Endothelial cell of umbilical vein (primary cell): ENCODE data around the gene HHLA2. TPM values are rescaled to one million over a fixed set of nuclear protein-coding genes. Genes with fewer than 3 reads are reported as not detected.

Source experiments
- BruUV-seq: library from RNA; stranded (reverse); fragments of 400-500 nt; replicated peaks from 2 replicates; lab custom pipeline; 2021; lab: Mats Ljungman, UMichigan
- CTCF ChIA-PET: fragments of 300-600, 350-600 bp; sonication (Branson Sonifier 250); formaldehyde crosslinking; loops from one replicate; lab custom pipeline; 2021; ENCODE audit warnings: antibody characterized with exemption, inconsistent platforms; lab: Charles Lee
- POLR2A ChIA-PET: fragments of 300-600, 350-600 bp; sonication (Branson Sonifier 250); formaldehyde crosslinking; loops from one replicate; lab custom pipeline; 2021; ENCODE audit warnings: antibody characterized with exemption, inconsistent platforms; lab: Charles Lee
- DNase-seq: peaks from one replicate; pipeline ENCODE4 v3.0.0-alpha.2; 2011; ENCODE audit warnings: low read depth, low spot score
- FAIRE-seq: peaks from 2 replicates; lab custom pipeline; 2011; peaks lifted over from hg19 to GRCh38; lab: Jason Lieb, UNC
- H2AFZ ChIP-seq: 2 replicates; pipeline ENCODE4 v1.6.0; 2012; ENCODE audit warnings: low read depth, low read length, control low read depth, inconsistent platforms
- H3K27ac ChIP-seq: 2 replicates; pipeline ENCODE4 v1.5.1; 2011; ENCODE audit warnings: low read depth, mild to moderate bottlenecking, control low read depth, low read length, moderate library complexity; ENCODE audit not compliant: insufficient read depth
- H3K27me3 ChIP-seq, 2 experiments: 2 replicates each; pipeline versions ENCODE4 v1.6.0 to v1.6.1; 2011; ENCODE audit warnings: low read length in 2 of 2, mixed read lengths in 1 of 2; ENCODE audit not compliant: control insufficient read depth in 2 of 2, insufficient read depth in 2 of 2
- H3K36me3 ChIP-seq, 2 experiments: 2 replicates in 1 of 2; 3 replicates in 1 of 2; pipeline ENCODE4 v1.5.1; 2011; ENCODE audit warnings: low read length in 2 of 2, mild to moderate bottlenecking in 1 of 2, moderate library complexity in 1 of 2; ENCODE audit not compliant: control insufficient read depth in 2 of 2, insufficient read depth in 2 of 2; ENCODE audit errors: extremely low read depth in 1 of 2
- H3K4me1 ChIP-seq: 3 replicates; pipeline ENCODE4 v1.5.1; 2011; ENCODE audit warnings: mild to moderate bottlenecking, low read length; ENCODE audit not compliant: control insufficient read depth, insufficient read depth; ENCODE audit errors: extremely low read depth
- H3K4me2 ChIP-seq: 2 replicates; pipeline ENCODE4 v1.6.1; 2011; ENCODE audit warnings: low read length, control low read depth, mixed read lengths; ENCODE audit not compliant: insufficient read depth
- H3K4me3 ChIP-seq, 3 experiments: fragments of 200-600 bp in 1 of 3; sonication (generic), shearing (Covaris generic) in 1 of 3; replicated peaks in 1 of 3; 2 replicates each; pipeline ENCODE4 v1.5.1; 2011 to 2016; ENCODE audit warnings: control low read depth in 3 of 3, low read length in 3 of 3, mild to moderate bottlenecking in 2 of 3, inconsistent platforms in 1 of 3, low read depth in 1 of 3, moderate library complexity in 1 of 3; ENCODE audit not compliant: insufficient read depth in 1 of 3
- H3K79me2 ChIP-seq: 2 replicates; pipeline ENCODE4 v1.6.0; 2012; ENCODE audit warnings: low read length, inconsistent platforms; ENCODE audit not compliant: control insufficient read depth, insufficient read depth
- H3K9ac ChIP-seq: replicated peaks from 2 replicates; pipeline ENCODE3; 2011; ENCODE audit warnings: low read length, control low read depth; ENCODE audit not compliant: insufficient read depth; ENCODE audit errors: extremely low read depth
- H3K9me1 ChIP-seq: replicated peaks from 3 replicates; pipeline ENCODE4 v1.6.0; 2011; ENCODE audit warnings: mild to moderate bottlenecking, low read length; ENCODE audit not compliant: control insufficient read depth, insufficient read depth; ENCODE audit errors: extremely low read depth
- H3K9me3 ChIP-seq: replicated peaks from 2 replicates; pipeline ENCODE4 v1.5.1; 2012; ENCODE audit warnings: low read length, inconsistent platforms; ENCODE audit not compliant: control insufficient read depth, insufficient read depth
- H4K20me1 ChIP-seq: replicated peaks from 2 replicates; pipeline ENCODE3; 2011; ENCODE audit warnings: mild to moderate bottlenecking, low read length; ENCODE audit not compliant: control insufficient read depth, insufficient read depth; ENCODE audit errors: extremely low read depth
- EZH2 ChIP-seq: IDR thresholded peaks from 2 replicates; pipeline ENCODE4 v1.6.1; 2012; ENCODE audit warnings: borderline replicate concordance, low read depth, mild to moderate bottlenecking, moderate library complexity, low read length, inconsistent platforms; ENCODE audit not compliant: severe bottlenecking
- FOS ChIP-seq: IDR thresholded peaks from 2 replicates; pipeline ENCODE4 v1.6.1; 2011; ENCODE audit warnings: mild to moderate bottlenecking, low read length, moderate library complexity, borderline replicate concordance; ENCODE audit not compliant: insufficient read depth
- GATA2 ChIP-seq: IDR thresholded peaks from 2 replicates; pipeline ENCODE4 v1.7.0; 2011; ENCODE audit warnings: low read depth, mild to moderate bottlenecking, moderate library complexity, mixed read lengths, low read length; ENCODE audit not compliant: insufficient read length, insufficient read depth
- JUN ChIP-seq: IDR thresholded peaks from 2 replicates; pipeline ENCODE4 v1.6.1; 2011; ENCODE audit warnings: borderline replicate concordance, low read depth; ENCODE audit not compliant: insufficient read length, insufficient read depth
- MAX ChIP-seq: IDR thresholded peaks from 2 replicates; pipeline ENCODE4 v1.6.1; 2011; ENCODE audit not compliant: insufficient read depth, insufficient read length
- MYC ChIP-seq: IDR thresholded peaks from one replicate; pipeline ENCODE4 v1.6.1; 2011; ENCODE audit warnings: mild to moderate bottlenecking, low read depth, low read length
- POLR2A ChIP-seq: IDR thresholded peaks from 2 replicates; pipeline ENCODE4 v1.6.1; 2012; ENCODE audit warnings: low read depth, mild to moderate bottlenecking, control low read depth, low read length
- POLR2AphosphoS5 ChIP-seq: IDR thresholded peaks from 2 replicates; pipeline ENCODE4 v1.6.1; 2012; ENCODE audit warnings: low read depth, mild to moderate bottlenecking, control low read depth, low read length, moderate library complexity; ENCODE audit not compliant: insufficient read depth
- dilution Hi-C: fragments of 300-500 bp; cut with MboI; formaldehyde crosslinking; loops from one replicate; pipeline ENCODE4 v1.15.0; 2019; ENCODE audit warnings: low sequenced_read_pairs; ENCODE audit not compliant: extremely low pct_ligation_motif_present
- intact Hi-C: fragments of 100-400 bp; cut with micrococcal nuclease; formaldehyde crosslinking; loops from one replicate; pipeline ENCODE4 v1.10.0; 2022
- polyA plus RNA-seq, 4 experiments: library from polyadenylated mRNA; depleted of rRNA in 3 of 4; stranded (reverse) in 3 of 4; unstranded in 1 of 4; fragments of >200 nt; gene quantifications; 2 replicates each; pipeline versions ENCODE4 v1.2.1 to v1.2.3, GENCODE V29; 2011 to 2012; ENCODE audit warnings: missing spikeins in 1 of 4
- total RNA-seq: library from RNA; stranded (reverse); gene quantifications from 2 replicates; pipeline ENCODE4 v1.2.3, GENCODE V29; 2021
- TF ChIP-seq, protein P1 (sequence below), 2 donors: IDR thresholded peaks; 1 replicate in 1 of 2; 2 replicates in 1 of 2; pipeline ENCODE4 v1.5.1; 2011; ENCODE audit warnings: low read length in 2 of 2, mild to moderate bottlenecking in 2 of 2, moderate library complexity in 2 of 2, control low read depth in 1 of 2, inconsistent platforms in 1 of 2, low read depth in 1 of 2; ENCODE audit not compliant: insufficient read depth in 1 of 2; ENCODE audit errors: extremely low read depth in 1 of 2

HHLA2 gene
- total and polyA plus RNA-seq, 2 donors (not counting 3 experiments of a cell fraction or from before 2014, with no cell fraction given): not detected

DNA sequence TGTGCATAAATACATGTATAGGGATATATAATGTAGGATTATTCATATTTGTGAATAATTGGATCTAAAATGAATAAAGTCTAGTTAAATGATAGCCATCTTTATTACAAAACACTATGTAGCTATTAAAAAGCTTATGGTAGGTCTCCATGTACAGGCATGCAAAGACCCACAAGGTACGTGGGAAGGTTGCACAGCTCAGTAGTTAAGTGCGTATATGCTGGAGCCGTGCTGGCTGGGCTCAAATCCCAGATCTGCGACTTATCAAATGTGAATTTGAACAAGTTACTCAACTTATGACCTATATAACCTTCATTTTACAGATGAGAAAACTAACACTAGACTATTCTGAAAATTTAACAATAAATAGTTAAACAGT is 113.4 kb downstream of the HHLA2 start:
- Histone ChIP-seq H4K20me1 (no peaks in the 10 kb centered on the region), H3K9ac (no peak overlapping the region), H3K4me2 (no peak overlapping the region), H3K27me3 (no peaks in the 10 kb centered on the region), H3K4me3 (no peak overlapping the region), H3K36me3 (no peaks in the 10 kb centered on the region), H3K79me2 (no peaks in the 10 kb centered on the region), H3K9me3 (no peaks in the 10 kb centered on the region), H2AFZ (no peak overlapping the region), H3K4me1 (no peaks in the 10 kb centered on the region), H3K27ac (no peak overlapping the region), H3K9me1 (no peaks in the 10 kb centered on the region)
- POLR2A ChIA-PET: no interaction called here
- no peak for DNase-seq
- CTCF ChIA-PET: interaction anchor here (1.4 to 3.2 kb wide), 2 partner anchors 9 to 68 kb away, joined by 3 to 12 read pairs; no protein-coding TSS in a partner anchor
- BruUV-seq: no TSS peak
- TF ChIP-seq POLR2A (no peak), GATA2 (no peak), EZH2 (no peak), MAX (no peak)
- TF ChIP-seq, protein P1, sequence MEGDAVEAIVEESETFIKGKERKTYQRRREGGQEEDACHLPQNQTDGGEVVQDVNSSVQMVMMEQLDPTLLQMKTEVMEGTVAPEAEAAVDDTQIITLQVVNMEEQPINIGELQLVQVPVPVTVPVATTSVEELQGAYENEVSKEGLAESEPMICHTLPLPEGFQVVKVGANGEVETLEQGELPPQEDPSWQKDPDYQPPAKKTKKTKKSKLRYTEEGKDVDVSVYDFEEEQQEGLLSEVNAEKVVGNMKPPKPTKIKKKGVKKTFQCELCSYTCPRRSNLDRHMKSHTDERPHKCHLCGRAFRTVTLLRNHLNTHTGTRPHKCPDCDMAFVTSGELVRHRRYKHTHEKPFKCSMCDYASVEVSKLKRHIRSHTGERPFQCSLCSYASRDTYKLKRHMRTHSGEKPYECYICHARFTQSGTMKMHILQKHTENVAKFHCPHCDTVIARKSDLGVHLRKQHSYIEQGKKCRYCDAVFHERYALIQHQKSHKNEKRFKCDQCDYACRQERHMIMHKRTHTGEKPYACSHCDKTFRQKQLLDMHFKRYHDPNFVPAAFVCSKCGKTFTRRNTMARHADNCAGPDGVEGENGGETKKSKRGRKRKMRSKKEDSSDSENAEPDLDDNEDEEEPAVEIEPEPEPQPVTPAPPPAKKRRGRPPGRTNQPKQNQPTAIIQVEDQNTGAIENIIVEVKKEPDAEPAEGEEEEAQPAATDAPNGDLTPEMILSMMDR (IDR thresholded peaks at IDR 0.05; ENCODE audit: extremely low read depth in 1 of 2, insufficient read depth in 1 of 2, low read depth in 1 of 2, low read length in 2 of 2): no peak
- FAIRE-seq: no peak
- intact Hi-C loops: no loop called here
- dilution Hi-C loops: no loop called here

DNA sequence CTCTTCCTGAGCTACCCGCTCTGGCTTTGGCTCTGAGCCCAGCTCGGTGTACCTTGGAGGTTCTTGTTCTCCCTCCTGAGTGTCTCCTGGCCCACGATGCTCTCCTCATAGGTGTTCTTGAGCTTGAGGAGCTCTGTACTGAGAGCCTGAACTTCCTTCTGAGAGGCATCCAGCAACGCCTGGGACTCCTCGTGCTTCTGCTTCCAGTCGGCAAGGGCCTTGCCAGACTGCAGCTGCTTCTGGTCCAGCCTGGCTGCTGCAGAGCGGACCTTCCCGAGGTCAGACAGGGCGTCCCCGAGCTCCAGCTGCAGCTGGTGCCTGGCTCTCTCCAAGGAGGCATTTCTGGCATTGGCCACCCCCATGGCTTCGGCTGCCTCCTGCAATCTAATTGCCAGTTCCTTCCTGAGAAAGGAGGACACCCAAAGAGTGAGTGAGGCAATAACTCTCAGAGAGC is 114.2 kb downstream of the HHLA2 start:
- ChIA-PET CTCF (interaction anchor here (1.2 to 3.2 kb wide), 3 partner anchors 67 to 472 kb away, joined by 4 to 12 read pairs (median 4); no protein-coding TSS in a partner anchor), POLR2A (no interaction called here)
- no peak for TF ChIP-seq MYC
- no peak for TF ChIP-seq JUN
- TF ChIP-seq, protein P1 (IDR thresholded peaks at IDR 0.05; ENCODE audit: extremely low read depth in 1 of 2, insufficient read depth in 1 of 2, low read depth in 1 of 2, low read length in 2 of 2): no peak
- TF ChIP-seq FOS: no peak
- TF ChIP-seq POLR2A: no peak
- TF ChIP-seq GATA2: no peak
- TF ChIP-seq POLR2AphosphoS5: no peak
- TF ChIP-seq MAX: no peak
- TF ChIP-seq EZH2: no peak
- no peak overlapping the region for H2AFZ ChIP-seq
- no peak for FAIRE-seq
- H3K9me1 ChIP-seq: no peaks in the 10 kb centered on the region
- no peak for DNase-seq
- no peaks in the 10 kb centered on the region for H4K20me1 ChIP-seq
- dilution Hi-C loops: no loop called here
- no peak overlapping the region for H3K4me3 ChIP-seq
- H3K4me2 ChIP-seq: no peak overlapping the region
- no peaks in the 10 kb centered on the region for H3K27me3 ChIP-seq
- H3K9me3 ChIP-seq: no peaks in the 10 kb centered on the region
- no peaks in the 10 kb centered on the region for H3K36me3 ChIP-seq
- H3K4me1 ChIP-seq: no peaks in the 10 kb centered on the region
- H3K79me2 ChIP-seq: no peaks in the 10 kb centered on the region
- no peak overlapping the region for H3K27ac ChIP-seq
- BruUV-seq: no TSS peak
- H3K9ac ChIP-seq: no peak overlapping the region
- intact Hi-C loops: no loop called here
